ENCODE measurements around the gene GRM1. TPM values are rescaled to one million over a fixed set of nuclear protein-coding genes. Genes with fewer than 3 reads are reported as not detected.

Gene GRM1
- total and polyA plus RNA-seq, 2 of the 4 experiments (the other 2 are of a cell fraction) = not detected

- no peaks in the 10 kb centered on the region for H3K27me3 ChIP-seq (ENCODE audit: control insufficient read depth, insufficient read depth, low read length)
- dilution Hi-C loops (cut with HindIII; ENCODE audit: low sequenced_read_pairs, unreplicated experiment) = no loop called here
- no peaks in the 10 kb centered on the region for H3K4me1 ChIP-seq (ENCODE audit: control insufficient read depth, insufficient read depth, low read length)
- H3K4ac ChIP-seq (ENCODE audit: low read depth, low read length) = no peak overlapping the region
- no peak overlapping the region for H2AFZ ChIP-seq (replicated peaks; ENCODE audit: low read length, poor library complexity)
- no peak overlapping the region for H3K4me3 ChIP-seq (ENCODE audit: insufficient read depth, low read depth, low read length)
- no peak overlapping the region for H4K91ac ChIP-seq (ENCODE audit: insufficient read depth, low read depth, low read length)
- no peaks in the 10 kb centered on the region for H3K79me1 ChIP-seq (ENCODE audit: low read depth in 1 of 2, low read length in 2 of 2)
- no CpG with 5 or more reads among the region's 2 CpGs for WGBS, 2 experiments (ENCODE audit: extremely low coverage in 2 of 2, insufficient read length in 1 of 2)
- H2BK120ac ChIP-seq (ENCODE audit: low read depth, low read length) = no peak overlapping the region
- H3K4me2 ChIP-seq (ENCODE audit: low read depth, low read length) = no peak overlapping the region
- no peak overlapping the region for H4K8ac ChIP-seq (ENCODE audit: low read depth in 2 of 2, low read length in 2 of 2)
- in situ Hi-C loops (cut with MboI; ENCODE audit: low sequenced_read_pairs) = no loop called here
- no TSS peak for BruUV-seq (replicated peaks)
- H3K14ac ChIP-seq (replicated peaks; ENCODE audit: low read depth, low read length) = no peak overlapping the region
- TF ChIP-seq SMC3 (IDR thresholded peaks at IDR 0.05; ENCODE audit: low read depth, low read length) (no peak), RFX5 (IDR thresholded peaks at IDR 0.05; ENCODE audit: low read depth, low read length) (no peak), RCOR1 (IDR thresholded peaks at IDR 0.05; ENCODE audit: insufficient replicate concordance, low read length) (no peak), ELK1 (IDR thresholded peaks at IDR 0.05; ENCODE audit: borderline replicate concordance, low read depth, low read length) (no peak), MXI1 (IDR thresholded peaks at IDR 0.05; ENCODE audit: borderline replicate concordance, low read depth, low read length) (no peak), BHLHE40 (IDR thresholded peaks at IDR 0.05; ENCODE audit: low read depth, low read length) (no peak)
- no peak overlapping the region for H3K9ac ChIP-seq (ENCODE audit: low read depth, low read length)
- no peak overlapping the region for H4K5ac ChIP-seq (ENCODE audit: low read depth, low read length)
- no peak overlapping the region for H3K56ac ChIP-seq (ENCODE audit: extremely low read depth, insufficient read depth, low read length)
- no peak overlapping the region for H2BK5ac ChIP-seq (ENCODE audit: low read depth, low read length, poor library complexity, severe bottlenecking)
- POLR2A ChIA-PET (ENCODE audit: unreplicated experiment) = interaction anchor here (0.6 kb wide), 1 partner anchor 28 kb away, joined by 3 read pairs; no protein-coding TSS in a partner anchor
- no peak overlapping the region for H3K18ac ChIP-seq (ENCODE audit: low read depth, low read length)
- no peak overlapping the region for H2AK5ac ChIP-seq (ENCODE audit: low read depth, low read length)
- H2BK20ac ChIP-seq (ENCODE audit: low read depth, low read length) = no peak overlapping the region
- 0 out of 2 replicates have a peak, but pooled peaks cover 2% of the 10 kb centered on the region for H3K9me3 ChIP-seq (ENCODE audit: control insufficient read depth, insufficient read depth, low read length)
- H3K23ac ChIP-seq (ENCODE audit: low read depth, low read length) = no peak overlapping the region
- no peak overlapping the region for H3K27ac ChIP-seq (ENCODE audit: insufficient read depth, low read length)
- ATAC-seq (ENCODE audit: low read depth) (no peak), DNase-seq (no peak)
- no peak overlapping the region for H2BK15ac ChIP-seq (ENCODE audit: low read depth, low read length)
- no peaks in the 10 kb centered on the region for H4K20me1 ChIP-seq (ENCODE audit: insufficient read depth, low read length)
- no peaks in the 10 kb centered on the region for H3K9me1 ChIP-seq (ENCODE audit: insufficient read depth, low read length)
- no peaks in the 10 kb centered on the region for H3K36me3 ChIP-seq (ENCODE audit: control insufficient read depth, insufficient read depth, low read length)
- CTCF ChIA-PET = no interaction called here
- intact Hi-C loops (cut with micrococcal nuclease) = no loop called here
- H2AK9ac ChIP-seq (replicated peaks; ENCODE audit: low read depth, low read length, poor library complexity) = no peak overlapping the region
Observed at GRCh38 chr6:146135167-146135566, 106.3 kb downstream of the GRM1 start.

Measured in IMR-90 (cell line).